Stomach (tissue), 4 donors: ENCODE data around the gene PHLPP2.

Source experiments
- POLR2A ChIP-seq, 4 donors: fragments of 450-650 bp; IDR thresholded peaks; one replicate each; pipeline ENCODE4 v1.6.1; 2016; ENCODE audit warnings: antibody characterized with exemption in 4 of 4, control low read depth in 2 of 4, mild to moderate bottlenecking in 1 of 4, moderate library complexity in 1 of 4
- POLR2AphosphoS5 ChIP-seq, 3 donors: sonication (generic); formaldehyde crosslinking; IDR thresholded peaks; one replicate each; pipeline ENCODE4 v1.6.1; 2016; ENCODE audit warnings: antibody characterized with exemption in 3 of 3
- TF ChIP-seq, protein P1 (sequence below), 7 experiments: fragments of 450-650 bp in 4 of 7; fragments of 200-600 bp in 3 of 7; sonication (generic) in 3 of 7; IDR thresholded peaks; one replicate each; pipeline ENCODE4 v1.5.1; 2016 to 2019; ENCODE audit warnings: antibody characterized with exemption in 7 of 7, control low read depth in 2 of 7, mild to moderate bottlenecking in 1 of 7

DNA sequence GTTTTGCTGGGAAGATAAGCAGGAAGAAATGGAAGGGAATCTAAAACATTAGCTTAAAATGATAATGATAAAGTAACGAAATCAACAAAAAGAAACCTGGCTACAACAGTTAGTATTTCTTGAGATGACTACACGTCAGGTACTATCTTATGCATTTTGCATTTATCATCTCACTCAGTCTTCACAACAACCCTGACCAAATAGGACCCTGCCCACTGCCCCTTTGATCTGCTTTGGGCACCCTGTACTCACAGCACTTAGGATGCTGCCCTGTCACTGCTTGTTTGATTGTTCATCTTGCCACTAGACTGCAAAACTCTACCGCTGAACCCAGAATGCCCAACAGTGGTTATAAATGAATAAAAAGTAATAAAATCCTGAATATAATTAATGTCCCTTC lies 53.3 kb downstream of the PHLPP2 start:
- TF ChIP-seq POLR2A (IDR thresholded peaks at IDR 0.05): no peak
- TF ChIP-seq, protein P1, sequence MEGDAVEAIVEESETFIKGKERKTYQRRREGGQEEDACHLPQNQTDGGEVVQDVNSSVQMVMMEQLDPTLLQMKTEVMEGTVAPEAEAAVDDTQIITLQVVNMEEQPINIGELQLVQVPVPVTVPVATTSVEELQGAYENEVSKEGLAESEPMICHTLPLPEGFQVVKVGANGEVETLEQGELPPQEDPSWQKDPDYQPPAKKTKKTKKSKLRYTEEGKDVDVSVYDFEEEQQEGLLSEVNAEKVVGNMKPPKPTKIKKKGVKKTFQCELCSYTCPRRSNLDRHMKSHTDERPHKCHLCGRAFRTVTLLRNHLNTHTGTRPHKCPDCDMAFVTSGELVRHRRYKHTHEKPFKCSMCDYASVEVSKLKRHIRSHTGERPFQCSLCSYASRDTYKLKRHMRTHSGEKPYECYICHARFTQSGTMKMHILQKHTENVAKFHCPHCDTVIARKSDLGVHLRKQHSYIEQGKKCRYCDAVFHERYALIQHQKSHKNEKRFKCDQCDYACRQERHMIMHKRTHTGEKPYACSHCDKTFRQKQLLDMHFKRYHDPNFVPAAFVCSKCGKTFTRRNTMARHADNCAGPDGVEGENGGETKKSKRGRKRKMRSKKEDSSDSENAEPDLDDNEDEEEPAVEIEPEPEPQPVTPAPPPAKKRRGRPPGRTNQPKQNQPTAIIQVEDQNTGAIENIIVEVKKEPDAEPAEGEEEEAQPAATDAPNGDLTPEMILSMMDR (IDR thresholded peaks at IDR 0.05): no peak
- TF ChIP-seq POLR2AphosphoS5 (IDR thresholded peaks at IDR 0.05): no peak
